NCI-H1694 treated with DMSO at 0.1 percent for 48 hours (cell line): ENCODE measurements around the gene FAM107A.

Experiments
- DNase-seq: peaks from one replicate; lab custom pipeline; 2025; lab: John Stamatoyannopoulos, UW

The FAM107A gene

GRCh38 chr3:58591517-58592510 is 14.6 kb upstream of the FAM107A start:
- no peak for DNase-seq

DNA sequence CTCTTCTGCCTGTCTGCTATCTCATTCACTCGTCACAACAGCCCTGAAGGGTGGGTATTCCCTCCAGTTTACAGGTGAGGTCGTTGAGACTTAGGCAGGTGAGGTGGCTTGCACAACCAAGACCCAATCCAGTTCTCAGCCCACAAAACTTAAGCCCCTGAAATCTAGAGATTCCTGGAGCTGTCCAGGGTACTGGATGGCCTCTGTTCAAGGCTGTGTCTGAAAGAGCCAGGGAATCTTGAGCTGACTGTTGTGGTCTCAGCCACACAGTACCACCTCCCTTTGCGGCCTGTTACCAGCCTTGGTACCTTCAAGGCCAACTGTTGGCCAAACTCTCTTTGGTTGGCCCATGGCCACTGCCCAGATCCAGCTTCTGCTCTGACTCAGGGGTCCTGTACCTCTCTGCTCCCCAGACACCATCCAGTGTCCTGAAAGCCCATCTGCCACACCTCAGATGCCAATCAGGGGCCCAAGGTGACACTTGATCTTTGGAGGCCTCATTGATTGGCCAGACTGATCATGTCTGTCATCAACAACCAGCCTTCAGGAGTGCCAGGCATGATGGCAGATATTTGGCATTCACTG is 10.9 kb upstream of the FAM107A start:
- no peak for DNase-seq

GRCh38 chr3:58586776-58587192 is 9.6 kb upstream of the FAM107A start:
- no peak for DNase-seq

DNA sequence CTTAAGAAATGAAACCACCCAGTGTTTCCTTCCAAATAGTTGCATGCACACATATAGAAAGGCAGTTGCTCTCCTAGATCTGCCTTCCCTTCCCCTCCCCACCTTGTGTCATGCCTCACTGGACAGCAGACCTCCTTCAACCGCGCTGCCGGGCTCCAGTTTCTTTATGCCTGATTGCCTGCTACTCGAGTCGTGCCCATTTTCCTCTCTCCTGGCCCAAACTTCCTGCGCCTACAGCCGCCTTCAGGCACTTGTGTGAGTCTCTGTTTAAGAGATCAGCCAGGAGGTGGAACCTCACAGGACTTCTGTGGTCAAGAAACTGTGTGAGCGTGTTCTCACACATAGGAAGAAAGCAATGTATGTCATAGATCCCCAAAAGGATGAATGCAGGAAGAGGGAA is 8.8 kb upstream of the FAM107A start:
- no peak for DNase-seq

DNA sequence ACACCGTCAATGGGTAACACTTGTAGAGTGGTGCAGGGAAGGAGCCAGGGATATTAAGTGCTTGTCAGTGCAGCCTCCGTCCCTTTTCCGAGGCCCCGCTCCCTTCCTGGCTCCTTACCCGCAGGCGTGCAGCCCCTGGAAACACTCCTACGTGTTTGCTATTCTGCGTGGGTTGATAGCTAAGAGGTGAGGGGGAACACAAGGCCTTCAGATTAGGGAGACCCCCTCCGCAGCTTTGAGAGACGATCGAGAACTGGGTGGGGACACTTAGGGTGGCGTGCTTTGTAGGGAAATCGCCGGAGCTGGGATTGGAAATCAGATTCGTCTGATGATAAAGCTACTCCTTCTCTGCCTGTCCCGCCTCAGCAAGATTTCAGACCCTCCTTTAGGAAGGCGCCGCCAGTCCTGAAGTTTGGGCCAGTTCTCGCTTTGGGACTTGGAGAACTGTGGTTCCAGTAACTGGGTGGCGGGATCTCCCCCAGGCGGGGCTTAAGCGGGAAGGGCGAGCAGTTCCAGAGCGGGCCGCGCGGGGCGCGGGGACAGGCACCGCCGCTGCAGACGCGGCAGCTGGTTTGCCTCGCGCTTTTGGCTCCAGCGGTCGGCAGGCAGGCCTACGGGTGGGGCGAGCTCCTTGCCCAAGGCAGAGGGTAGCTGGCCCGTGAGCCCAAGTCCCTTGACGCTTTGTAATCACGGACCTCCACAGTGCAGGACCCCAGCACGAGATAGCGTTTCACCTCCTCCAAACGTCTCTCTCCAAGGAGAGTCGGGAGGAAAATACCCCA is 8.0 kb upstream of the FAM107A start:
- DNase-seq: peak; percentile 42

GRCh38 chr3:58584690-58585004 is 7.5 kb upstream of the FAM107A start:
- DNase-seq: peak; percentile 31

GRCh38 chr3:58581328-58582091 is 4.3 kb upstream of the FAM107A start:
- peak; percentile 11 for DNase-seq

- DNase-seq: no peak
Measured at GRCh38 chr3:58580826-58581327, 3.7 kb upstream of the FAM107A start.

DNA sequence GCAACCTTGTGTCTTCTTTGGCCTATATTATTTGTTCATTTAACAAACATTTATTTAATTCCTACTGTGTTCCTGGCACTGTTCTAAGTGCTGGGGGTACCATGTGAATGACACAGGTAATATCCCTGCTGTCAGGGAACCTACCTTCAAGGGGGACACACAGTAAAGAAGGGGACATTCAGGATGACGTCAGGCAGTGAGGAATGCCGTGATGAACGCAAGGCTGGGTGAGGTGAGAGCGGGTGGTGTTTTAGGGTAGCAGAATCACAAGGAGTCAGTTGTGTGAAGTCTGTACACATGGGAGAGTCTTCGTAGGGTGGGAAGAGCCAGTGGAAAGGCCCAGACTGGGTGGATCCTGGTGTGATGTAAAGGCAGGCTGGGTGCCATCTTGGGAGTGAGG is 1.7 kb upstream of the FAM107A start:
- DNase-seq: no peak

DNA sequence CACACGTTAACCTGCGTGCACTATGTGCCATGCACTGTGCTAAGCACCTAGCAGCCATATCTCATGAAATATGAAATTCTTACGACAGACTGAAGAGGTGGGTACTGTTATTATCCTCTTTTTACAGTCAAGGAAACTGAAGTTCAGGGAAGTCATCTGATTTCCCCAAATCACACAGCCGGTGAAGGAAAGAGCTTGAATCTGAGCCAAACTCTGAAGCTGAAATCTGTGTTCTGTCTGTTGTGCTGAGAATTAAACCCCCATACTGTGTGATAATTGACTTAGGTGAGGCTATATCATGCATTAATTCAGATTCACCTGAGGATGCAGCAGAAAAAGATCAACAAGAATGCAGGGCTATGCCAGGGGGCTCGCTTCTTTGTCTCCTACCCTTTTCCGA is 475 bp downstream of the FAM107A start:
- DNase-seq: no peak

- DNase-seq: no peak
Measured at GRCh38 chr3:58575971-58576652, 1.1 kb downstream of the FAM107A start.

- no peak for DNase-seq
Measured at GRCh38 chr3:58574682-58575081, 2.5 kb downstream of the FAM107A start.

DNA sequence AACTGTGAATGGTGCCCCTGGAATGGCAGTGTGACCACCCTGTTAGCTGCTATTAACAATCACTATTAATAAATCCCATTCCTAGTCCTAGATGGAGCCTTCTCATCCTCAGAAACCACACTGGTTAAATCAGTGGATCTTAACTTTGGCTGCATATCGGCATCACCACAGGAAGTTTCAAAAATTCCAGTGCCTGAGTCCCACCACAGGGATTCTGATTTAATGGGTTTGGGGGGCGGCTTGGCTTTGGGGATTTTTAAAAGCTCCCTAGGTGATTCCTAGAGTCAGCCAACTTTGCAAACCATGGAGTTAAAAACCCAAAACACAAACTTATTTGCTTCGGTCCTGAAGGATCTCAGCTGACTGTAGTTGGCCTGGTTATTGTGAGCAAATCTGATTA is 3.1 kb downstream of the FAM107A start:
- DNase-seq: no peak

DNA sequence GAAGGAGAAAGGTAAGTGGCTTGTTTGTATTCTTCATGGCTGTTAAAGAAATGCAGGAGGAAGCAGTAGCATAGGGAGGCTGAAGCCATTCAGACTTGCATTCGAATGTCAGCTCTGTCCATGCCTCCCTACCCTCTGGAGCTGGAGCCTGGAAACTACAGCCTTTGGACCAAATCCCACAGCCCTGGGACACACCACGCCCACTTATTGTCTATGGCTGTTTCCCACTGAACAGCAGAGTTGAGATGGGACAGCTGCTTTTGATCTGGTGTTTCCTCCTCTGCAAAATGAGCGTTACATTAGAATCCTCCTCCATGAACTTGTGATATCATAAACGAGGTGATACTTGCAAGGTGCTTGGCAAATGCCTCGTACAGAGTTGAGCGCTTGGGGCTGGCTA is 3.6 kb downstream of the FAM107A start:
- DNase-seq: no peak

GRCh38 chr3:58572634-58573230 is 4.5 kb downstream of the FAM107A start:
- no peak for DNase-seq

DNA sequence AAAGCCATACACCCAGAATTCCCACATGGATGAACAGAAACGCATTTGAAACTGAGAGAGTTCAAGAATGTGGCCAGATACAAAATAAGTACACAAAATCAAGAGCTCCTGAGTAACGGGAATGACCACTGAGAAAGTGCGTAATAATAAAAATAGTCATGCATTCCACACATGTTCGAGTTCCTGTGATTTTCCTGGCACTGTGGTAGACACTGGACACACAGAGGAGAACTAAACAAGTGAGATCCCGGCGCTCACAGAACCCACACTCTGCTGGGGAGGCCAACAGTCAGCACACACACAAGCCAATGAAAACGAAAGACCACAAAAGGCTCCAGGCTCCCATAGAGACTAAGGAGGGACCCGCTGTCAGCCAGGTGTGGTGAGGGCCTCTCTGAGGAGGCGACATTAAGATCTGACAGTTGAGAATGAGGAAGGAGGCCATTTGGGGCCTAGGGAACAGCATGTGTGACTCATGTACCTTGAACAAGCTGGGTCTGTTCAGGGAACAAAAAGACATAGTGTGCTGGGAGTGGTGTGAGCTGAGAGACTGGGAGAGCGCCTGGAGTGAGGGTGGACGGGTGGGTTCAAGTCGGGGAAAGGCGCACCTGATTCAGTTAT is 5.1 kb downstream of the FAM107A start:
- DNase-seq: no peak

GRCh38 chr3:58570851-58571250 is 6.3 kb downstream of the FAM107A start:
- no peak for DNase-seq

- DNase-seq: no peak
Measured at GRCh38 chr3:58569287-58570001, 7.7 kb downstream of the FAM107A start.

DNA sequence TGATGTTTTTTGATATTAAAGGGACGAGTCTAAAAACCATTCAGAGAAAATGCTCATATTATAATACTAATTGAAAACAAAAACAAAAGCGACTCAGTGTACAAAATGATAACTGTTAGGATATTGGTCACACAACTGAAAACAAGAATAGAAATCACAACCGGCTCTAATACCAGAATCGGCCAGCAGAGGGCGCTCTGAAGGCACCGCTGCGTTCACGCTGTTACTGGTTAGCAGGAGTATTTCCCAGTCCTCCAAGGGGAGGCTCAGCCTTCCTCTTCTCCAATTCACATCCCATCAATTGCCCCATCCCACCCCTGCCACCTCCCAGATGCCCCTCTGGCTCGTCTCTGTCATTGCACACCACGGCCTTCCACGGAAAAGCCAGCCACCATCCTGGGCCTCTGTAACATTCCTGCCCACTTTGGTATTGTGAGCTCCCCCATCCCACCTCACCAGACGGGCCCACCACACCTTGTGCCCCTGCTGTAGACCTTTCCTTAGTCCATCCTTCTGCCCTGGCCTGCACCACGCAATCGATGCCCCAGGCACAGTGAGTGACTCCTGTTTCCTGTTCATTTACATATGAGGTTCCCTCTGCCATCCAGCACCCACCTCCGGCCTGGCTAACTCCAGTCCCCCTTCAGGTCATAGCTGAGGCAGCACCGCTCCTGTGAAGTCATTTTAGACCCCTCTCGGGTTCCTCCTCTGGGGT is 8.5 kb downstream of the FAM107A start:
- DNase-seq: peak; percentile 32
